ENCODE results near the gene KCNT1. TPM values are rescaled to one million over a fixed set of nuclear protein-coding genes. Genes with fewer than 3 reads are reported as not detected.

The KCNT1 gene
- total RNA-seq, 1 donor from 2014 or later, result not detected

DNA sequence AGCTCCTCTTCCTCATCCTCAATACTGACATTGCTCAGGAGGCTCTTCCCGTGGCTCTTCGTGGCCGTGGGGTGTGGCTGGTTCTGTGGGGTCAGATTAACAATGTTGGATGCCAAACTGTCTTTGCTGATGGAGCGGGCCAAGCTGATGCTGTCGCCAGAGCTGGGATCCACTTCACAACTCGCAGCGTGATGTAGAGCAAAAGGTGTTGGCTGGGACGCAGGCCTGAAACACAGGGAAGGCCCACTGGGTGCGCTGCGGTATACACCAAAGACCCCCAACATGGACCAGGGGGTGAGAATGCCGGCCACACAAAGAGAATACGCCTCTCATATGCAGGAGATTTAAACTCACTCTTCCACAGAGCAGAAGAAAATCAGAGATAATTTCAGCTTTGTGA is 121.1 kb downstream of the KCNT1 start:
- DNase-seq (ENCODE audit: low spot score), result no peak
- Mint-ChIP-seq H3K27me3 (ENCODE audit: unreplicated experiment) (peaks cover 5% of the 10 kb centered on the region), H3K27ac (ENCODE audit: unreplicated experiment) (no peak overlapping the region), H3K4me3 (ENCODE audit: unreplicated experiment) (peak overlapping the region; percentile 52), H3K36me3 (ENCODE audit: low read depth, unreplicated experiment) (peaks cover 47% of the 10 kb centered on the region), H3K9me3 (ENCODE audit: unreplicated experiment) (no peaks in the 10 kb centered on the region), H3K4me1 (ENCODE audit: unreplicated experiment) (no peaks in the 10 kb centered on the region)
- TF ChIP-seq CTCF (IDR thresholded peaks at IDR 0.05; ENCODE audit: unreplicated experiment), result no peak

- H3K27me3 Mint-ChIP-seq (ENCODE audit: unreplicated experiment), result peaks cover 4% of the 10 kb centered on the region
- no peak overlapping the region for H3K27ac Mint-ChIP-seq (ENCODE audit: unreplicated experiment)
- H3K4me3 Mint-ChIP-seq (ENCODE audit: unreplicated experiment), result no peak overlapping the region
- no peak for TF ChIP-seq CTCF (IDR thresholded peaks at IDR 0.05; ENCODE audit: unreplicated experiment)
- DNase-seq (ENCODE audit: low spot score), result no peak
- no peaks in the 10 kb centered on the region for H3K4me1 Mint-ChIP-seq (ENCODE audit: unreplicated experiment)
- H3K9me3 Mint-ChIP-seq (ENCODE audit: unreplicated experiment), result no peaks in the 10 kb centered on the region
- H3K36me3 Mint-ChIP-seq (ENCODE audit: low read depth, unreplicated experiment), result peaks cover 36% of the 10 kb centered on the region
Observed at GRCh38 chr9:135825435-135826187, 123.6 kb downstream of the KCNT1 start.

DNA sequence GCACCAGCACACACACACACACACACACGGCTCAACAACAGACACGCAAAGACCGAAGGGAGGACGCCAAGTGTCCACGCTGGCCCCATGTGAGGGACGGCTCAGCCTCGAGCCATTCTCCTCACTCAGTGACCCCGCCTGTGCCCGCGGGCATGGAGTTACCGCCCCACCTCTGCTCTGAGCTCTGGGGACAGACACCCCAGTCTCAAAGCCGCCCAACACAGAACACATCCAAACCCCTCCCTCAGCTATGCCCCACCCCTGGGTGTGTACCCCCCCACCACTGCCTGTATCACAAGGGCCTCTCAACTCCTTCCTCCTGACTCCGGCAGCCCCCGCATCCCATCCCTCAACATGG is 124.2 kb downstream of the KCNT1 start:
- no peak overlapping the region for H3K4me3 Mint-ChIP-seq (ENCODE audit: unreplicated experiment)
- H3K27ac Mint-ChIP-seq (ENCODE audit: unreplicated experiment), result no peak overlapping the region
- peaks cover 36% of the 10 kb centered on the region for H3K36me3 Mint-ChIP-seq (ENCODE audit: low read depth, unreplicated experiment)
- H3K9me3 Mint-ChIP-seq (ENCODE audit: unreplicated experiment), result no peaks in the 10 kb centered on the region
- no peak for DNase-seq (ENCODE audit: low spot score)
- peaks cover 4% of the 10 kb centered on the region for H3K27me3 Mint-ChIP-seq (ENCODE audit: unreplicated experiment)
- TF ChIP-seq CTCF (IDR thresholded peaks at IDR 0.05; ENCODE audit: unreplicated experiment), result no peak
- no peaks in the 10 kb centered on the region for H3K4me1 Mint-ChIP-seq (ENCODE audit: unreplicated experiment)

DNA sequence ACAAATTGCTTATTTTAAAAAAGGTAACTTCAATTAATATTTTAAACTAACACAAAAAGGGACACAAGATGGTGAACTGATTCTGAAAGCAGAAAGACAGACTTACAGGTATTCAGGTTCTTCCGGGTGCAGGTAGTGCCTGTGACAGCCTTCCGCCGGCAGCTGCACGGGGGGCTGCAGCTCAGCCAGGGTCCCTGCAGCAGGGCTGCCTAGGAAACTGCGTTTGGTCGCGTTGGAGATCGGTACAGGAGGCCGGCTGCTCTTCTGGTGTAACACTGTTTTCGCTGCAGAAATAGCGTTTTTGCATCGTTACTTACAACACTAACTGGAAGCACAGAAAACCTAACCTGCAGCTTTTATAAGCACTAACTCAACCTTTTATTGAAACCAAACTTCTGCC is 125.3 kb downstream of the KCNT1 start:
- H3K27ac Mint-ChIP-seq (ENCODE audit: unreplicated experiment), result no peak overlapping the region

More for the DNA sequence above, 125.3 kb downstream of the KCNT1 start:
- no peak for TF ChIP-seq CTCF (IDR thresholded peaks at IDR 0.05; ENCODE audit: unreplicated experiment)
- H3K9me3 Mint-ChIP-seq (ENCODE audit: unreplicated experiment), result no peaks in the 10 kb centered on the region
- peaks cover 26% of the 10 kb centered on the region for H3K36me3 Mint-ChIP-seq (ENCODE audit: low read depth, unreplicated experiment)
- no peaks in the 10 kb centered on the region for H3K4me1 Mint-ChIP-seq (ENCODE audit: unreplicated experiment)
- no peak for DNase-seq (ENCODE audit: low spot score)
- peaks cover 4% of the 10 kb centered on the region for H3K27me3 Mint-ChIP-seq (ENCODE audit: unreplicated experiment)
- H3K4me3 Mint-ChIP-seq (ENCODE audit: unreplicated experiment), result no peak overlapping the region
